ENCODE data around the gene NPIPB2.

GRCh38 chr16:11955713-11956123 lies 13.9 kb upstream of the NPIPB2 start:
- no peak for TF ChIP-seq CTCF (IDR thresholded peaks at IDR 0.05)
- TF ChIP-seq POLR2A (IDR thresholded peaks at IDR 0.05) = no peak
- TF ChIP-seq EP300 (IDR thresholded peaks at IDR 0.05; ENCODE audit: low read depth) = no peak
